ENCODE measurements around the gene CYBA. TPM values are rescaled to one million over a fixed set of nuclear protein-coding genes. Genes with fewer than 3 reads are reported as not detected.

Gene CYBA
- total RNA-seq, 4 donors from 2014 or later: 258 to 306 (median 291) TPM

- Histone ChIP-seq H3K9me3 (no peaks in the 10 kb centered on the region), H3K4me1 (no peaks in the 10 kb centered on the region), H3K27me3 (no peaks in the 10 kb centered on the region), H3K36me3 (peaks cover 0 to 33% (median 15%) of the 10 kb centered on the region in 4 donors), H3K4me3 (no peak overlapping the region), H3K27ac (peak overlapping the region in 1 of 4 donors; percentile 17)
- in situ Hi-C loops (cut with MboI; ENCODE audit: low pct_ligation_motif_present in 1 of 4, low pct_unique_long_range_greater_than_20kb in 1 of 4, low sequenced_read_pairs in 3 of 4) (no loop called here), intact Hi-C loops (cut with DNase I; ENCODE audit: low total_unique reads) (no loop called here)
- 82% methylated on average over 21 of the region's 21 CpGs; no CpG with 5 or more reads in 1 of the 2 donors for WGBS, 2 donors (ENCODE audit: low coverage in 1 of 2)
- DNase-seq: no peak
- TF ChIP-seq, protein P1, sequence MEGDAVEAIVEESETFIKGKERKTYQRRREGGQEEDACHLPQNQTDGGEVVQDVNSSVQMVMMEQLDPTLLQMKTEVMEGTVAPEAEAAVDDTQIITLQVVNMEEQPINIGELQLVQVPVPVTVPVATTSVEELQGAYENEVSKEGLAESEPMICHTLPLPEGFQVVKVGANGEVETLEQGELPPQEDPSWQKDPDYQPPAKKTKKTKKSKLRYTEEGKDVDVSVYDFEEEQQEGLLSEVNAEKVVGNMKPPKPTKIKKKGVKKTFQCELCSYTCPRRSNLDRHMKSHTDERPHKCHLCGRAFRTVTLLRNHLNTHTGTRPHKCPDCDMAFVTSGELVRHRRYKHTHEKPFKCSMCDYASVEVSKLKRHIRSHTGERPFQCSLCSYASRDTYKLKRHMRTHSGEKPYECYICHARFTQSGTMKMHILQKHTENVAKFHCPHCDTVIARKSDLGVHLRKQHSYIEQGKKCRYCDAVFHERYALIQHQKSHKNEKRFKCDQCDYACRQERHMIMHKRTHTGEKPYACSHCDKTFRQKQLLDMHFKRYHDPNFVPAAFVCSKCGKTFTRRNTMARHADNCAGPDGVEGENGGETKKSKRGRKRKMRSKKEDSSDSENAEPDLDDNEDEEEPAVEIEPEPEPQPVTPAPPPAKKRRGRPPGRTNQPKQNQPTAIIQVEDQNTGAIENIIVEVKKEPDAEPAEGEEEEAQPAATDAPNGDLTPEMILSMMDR (IDR thresholded peaks at IDR 0.05): no peak
- TF ChIP-seq EP300 (IDR thresholded peaks at IDR 0.05; ENCODE audit: low read depth): no peak
Measured at GRCh38 chr16:88597856-88598491, 52.9 kb downstream of the CYBA start.

GRCh38 chr16:88596483-88596882 is 54.4 kb downstream of the CYBA start:
- peaks cover 0 to 5% (median 0%) of the 10 kb centered on the region in 4 donors for H3K4me1 ChIP-seq
- in situ Hi-C loops (cut with MboI; ENCODE audit: low pct_ligation_motif_present in 1 of 4, low pct_unique_long_range_greater_than_20kb in 1 of 4, low sequenced_read_pairs in 3 of 4): no loop called here
- H3K27ac ChIP-seq: no peak overlapping the region
- H3K27me3 ChIP-seq: no peaks in the 10 kb centered on the region
- TF ChIP-seq POLR2A (IDR thresholded peaks at IDR 0.05): no peak
- no peak for TF ChIP-seq EP300 (IDR thresholded peaks at IDR 0.05; ENCODE audit: low read depth)
- TF ChIP-seq, protein P1 (IDR thresholded peaks at IDR 0.05): no peak
- no peak for TF ChIP-seq POLR2AphosphoS5 (IDR thresholded peaks at IDR 0.05)
- H3K9me3 ChIP-seq: no peaks in the 10 kb centered on the region
- no peak overlapping the region for H3K4me3 ChIP-seq
- intact Hi-C loops (cut with DNase I; ENCODE audit: low total_unique reads): no loop called here
- WGBS, 2 donors (ENCODE audit: low coverage in 1 of 2): 79 to 88% methylated on average over 3 of the region's 3 CpGs
- DNase-seq: no peak
- H3K36me3 ChIP-seq: peaks cover 0 to 31% (median 13%) of the 10 kb centered on the region in 4 donors

GRCh38 chr16:88595921-88596320 is 54.9 kb downstream of the CYBA start:
- no peak overlapping the region for H3K27ac ChIP-seq
- DNase-seq: no peak
- TF ChIP-seq, protein P1 (IDR thresholded peaks at IDR 0.05): no peak
- TF ChIP-seq EP300 (IDR thresholded peaks at IDR 0.05; ENCODE audit: low read depth): no peak
- no peak for TF ChIP-seq POLR2AphosphoS5 (IDR thresholded peaks at IDR 0.05)
- TF ChIP-seq POLR2A (IDR thresholded peaks at IDR 0.05): no peak
- H3K4me1 ChIP-seq: peaks cover 0 to 5% (median 0%) of the 10 kb centered on the region in 4 donors
- intact Hi-C loops (cut with DNase I; ENCODE audit: low total_unique reads): no loop called here
- in situ Hi-C loops (cut with MboI; ENCODE audit: low pct_ligation_motif_present in 1 of 4, low pct_unique_long_range_greater_than_20kb in 1 of 4, low sequenced_read_pairs in 3 of 4): no loop called here
- no peak overlapping the region for H3K4me3 ChIP-seq
- H3K27me3 ChIP-seq: no peaks in the 10 kb centered on the region
- peaks cover 0 to 26% (median 13%) of the 10 kb centered on the region in 4 donors for H3K36me3 ChIP-seq
- 87 to 92% methylated on average over 5 to 10 of the region's 10 CpGs for WGBS, 2 donors (ENCODE audit: low coverage in 1 of 2)
- H3K9me3 ChIP-seq: no peaks in the 10 kb centered on the region

GRCh38 chr16:88595101-88595500 is 55.8 kb downstream of the CYBA start:
- intact Hi-C loops (cut with DNase I; ENCODE audit: low total_unique reads) (no loop called here), in situ Hi-C loops (cut with MboI; ENCODE audit: low pct_ligation_motif_present in 1 of 4, low pct_unique_long_range_greater_than_20kb in 1 of 4, low sequenced_read_pairs in 3 of 4) (no loop called here)
- H3K4me3 ChIP-seq: no peak overlapping the region
- peaks cover 0 to 5% (median 0%) of the 10 kb centered on the region in 4 donors for H3K4me1 ChIP-seq
- H3K9me3 ChIP-seq: no peaks in the 10 kb centered on the region
- no peaks in the 10 kb centered on the region for H3K27me3 ChIP-seq
- peaks cover 0 to 24% (median 9%) of the 10 kb centered on the region in 4 donors for H3K36me3 ChIP-seq
- no peak for DNase-seq
- TF ChIP-seq EP300 (IDR thresholded peaks at IDR 0.05; ENCODE audit: low read depth) (no peak), POLR2AphosphoS5 (IDR thresholded peaks at IDR 0.05) (no peak), POLR2A (IDR thresholded peaks at IDR 0.05) (no peak)
- TF ChIP-seq, protein P1 (IDR thresholded peaks at IDR 0.05): no peak
- H3K27ac ChIP-seq: no peak overlapping the region
- 89 to 92% methylated on average over 6 of the region's 6 CpGs for WGBS, 2 donors (ENCODE audit: low coverage in 1 of 2)

Measured in transverse colon (tissue), 4 donors.